SK-N-SH treated with all-trans-retinoic acid at 6 μM for 48 hours (cell line): ENCODE results near the gene PRKAR1B.

Experiments
- ATAC-seq: fragments of 200-7000 bp; cut with Tn5 transposase; 3 replicates; pipeline ENCODE4 v1.9.1; 2020; ENCODE audit warnings: mild to moderate bottlenecking, moderate library complexity
- ARNTL ChIP-seq: fragments of 450-650 bp; formaldehyde crosslinking; IDR thresholded peaks from 2 replicates; pipeline ENCODE4 v1.5.0; 2020; ENCODE audit warnings: low read depth, mild to moderate bottlenecking, moderate library complexity, borderline replicate concordance
- BACH2 ChIP-seq: fragments of 250-450 bp; sonication (Bioruptor Pico); IDR thresholded peaks from 2 replicates; pipeline ENCODE4 v1.9.0; 2021; ENCODE audit warnings: mild to moderate bottlenecking, borderline replicate concordance
- CREB5 ChIP-seq: fragments of 250-450 bp; sonication (Bioruptor Pico); IDR thresholded peaks from 2 replicates; pipeline ENCODE4 v1.5.1; 2020; ENCODE audit warnings: low read depth, mild to moderate bottlenecking, moderate library complexity
- CSDC2 ChIP-seq: fragments of 250-450 bp; sonication (Bioruptor Pico); IDR thresholded peaks from 2 replicates; pipeline ENCODE4 v1.5.0; 2020; ENCODE audit warnings: mild to moderate bottlenecking, moderate library complexity
- CSRNP3 ChIP-seq: fragments of 250-450 bp; sonication (Bioruptor Pico); IDR thresholded peaks from 2 replicates; pipeline ENCODE4 v1.5.1; 2021; ENCODE audit warnings: mild to moderate bottlenecking, moderate library complexity
- GLIS3 ChIP-seq: fragments of 250-450 bp; sonication (Bioruptor Pico); IDR thresholded peaks from 2 replicates; pipeline ENCODE4 v1.5.0; 2020; ENCODE audit warnings: mild to moderate bottlenecking, moderate library complexity
- ISL1 ChIP-seq: fragments of 250-450 bp; sonication (Bioruptor Pico); IDR thresholded peaks from 2 replicates; pipeline ENCODE4 v2.1.2; 2022; ENCODE audit warnings: mild to moderate bottlenecking, moderate library complexity
- OSR1 ChIP-seq: fragments of 250-450 bp; sonication (Bioruptor Pico); IDR thresholded peaks from 2 replicates; pipeline ENCODE4 v1.8.0; 2022; ENCODE audit warnings: moderate library complexity, mild to moderate bottlenecking, inconsistent platforms
- PATZ1 ChIP-seq: fragments of 250-450 bp; sonication (Bioruptor Pico); IDR thresholded peaks from 2 replicates; pipeline ENCODE4 v1.8.0; 2020; ENCODE audit warnings: mild to moderate bottlenecking, moderate library complexity, borderline replicate concordance
- POU6F1 ChIP-seq: fragments of 250-450 bp; sonication (Bioruptor Pico); IDR thresholded peaks from 2 replicates; pipeline ENCODE4 v1.8.0; 2021; ENCODE audit warnings: low read depth, mild to moderate bottlenecking, moderate library complexity, borderline replicate concordance
- PPARA ChIP-seq: fragments of 250-450 bp; sonication (Bioruptor Pico); IDR thresholded peaks from 2 replicates; pipeline ENCODE4 v1.5.0; 2020; ENCODE audit warnings: mild to moderate bottlenecking, borderline replicate concordance
- RARB ChIP-seq: fragments of 250-450 bp; sonication (Bioruptor Pico); IDR thresholded peaks from 2 replicates; pipeline ENCODE4 v1.8.0; 2021; ENCODE audit warnings: mild to moderate bottlenecking, moderate library complexity
- TCF4 ChIP-seq: fragments of 250-450 bp; sonication (Bioruptor Pico); IDR thresholded peaks from 2 replicates; pipeline ENCODE4 v1.8.0; 2021; ENCODE audit warnings: mild to moderate bottlenecking, moderate library complexity, borderline replicate concordance
- TOX ChIP-seq: fragments of 250-450 bp; sonication (Bioruptor Pico); IDR thresholded peaks from 2 replicates; pipeline ENCODE4 v1.8.0; 2021; ENCODE audit warnings: mild to moderate bottlenecking, moderate library complexity, borderline replicate concordance
- TSHZ2 ChIP-seq: fragments of 250-450 bp; sonication (Bioruptor Pico); IDR thresholded peaks from 2 replicates; pipeline ENCODE4 v1.5.0; 2020; ENCODE audit warnings: mild to moderate bottlenecking, moderate library complexity
- ZC3H10 ChIP-seq: fragments of 250-450 bp; sonication (Bioruptor Pico); IDR thresholded peaks from 2 replicates; pipeline ENCODE4 v1.5.1; 2021; ENCODE audit warnings: mild to moderate bottlenecking, moderate library complexity
- ZFP3 ChIP-seq: fragments of 250-450 bp; sonication (Bioruptor Pico); IDR thresholded peaks from 2 replicates; pipeline ENCODE4 v1.5.0; 2020; ENCODE audit warnings: mild to moderate bottlenecking, moderate library complexity
- ZFP30 ChIP-seq: fragments of 450-650 bp; formaldehyde crosslinking; IDR thresholded peaks from 2 replicates; pipeline ENCODE4 v1.5.0; 2022; ENCODE audit warnings: mild to moderate bottlenecking, moderate library complexity
- ZNF565 ChIP-seq: fragments of 450-650 bp; formaldehyde crosslinking; conservative IDR thresholded peaks from 2 replicates; pipeline ENCODE4 v1.5.0; 2020; ENCODE audit warnings: low read depth, mild to moderate bottlenecking, moderate library complexity
- ZNF70 ChIP-seq: fragments of 450-650 bp; formaldehyde crosslinking; IDR thresholded peaks from 2 replicates; pipeline ENCODE4 v1.5.0; 2020; ENCODE audit warnings: mild to moderate bottlenecking, moderate library complexity

The PRKAR1B gene

GRCh38 chr7:596819-597182, 130.3 kb downstream of the PRKAR1B start:
- TF ChIP-seq PATZ1 (CRISPR knock-in tag), result no peak
- TF ChIP-seq ZFP3 (CRISPR knock-in tag), result no peak
- no peak for TF ChIP-seq CSRNP3 (CRISPR knock-in tag)
- TF ChIP-seq ZNF70 (CRISPR knock-in tag), result no peak
- TF ChIP-seq OSR1, result no peak
- no peak for TF ChIP-seq RARB (CRISPR knock-in tag)
- TF ChIP-seq TCF4 (CRISPR knock-in tag), result no peak
- TF ChIP-seq TSHZ2, result no peak
- no peak for TF ChIP-seq ZFP30
- TF ChIP-seq GLIS3 (CRISPR knock-in tag), result no peak
- no peak for TF ChIP-seq CREB5 (CRISPR knock-in tag)
- TF ChIP-seq BACH2 (CRISPR knock-in tag), result no peak
- TF ChIP-seq POU6F1 (CRISPR knock-in tag), result no peak

GRCh38 chr7:596071-596818, 130.8 kb downstream of the PRKAR1B start:
- TF ChIP-seq OSR1 (no peak), TOX (no peak), CREB5 (CRISPR knock-in tag) (no peak), ZC3H10 (CRISPR knock-in tag) (no peak), CSDC2 (CRISPR knock-in tag) (no peak), ZNF565 (CRISPR knock-in tag) (no peak), PPARA (CRISPR knock-in tag) (no peak), CSRNP3 (CRISPR knock-in tag) (no peak), TSHZ2 (no peak), ZNF70 (CRISPR knock-in tag) (no peak), ARNTL (CRISPR knock-in tag) (no peak), RARB (CRISPR knock-in tag) (no peak), ISL1 (CRISPR knock-in tag) (no peak)
- no peak for ATAC-seq

More at GRCh38 chr7:596819-597182, 130.3 kb downstream of the PRKAR1B start:
- no peak for ATAC-seq
